ENCODE results near the gene POLE3.

Gene POLE3

GRCh38 chr9:113410207-113410864 is at the start of gene POLE3, which contains the start of gene C9orf43:
Gene POLE3, minus strand, starts transcription at chr9:113410675. Its CDS starts 382 bp downstream, at chr9:113410293.
Gene C9orf43, plus strand, starts transcription at chr9:113410747. Its CDS starts 2,747 bp downstream, at chr9:113413494.
- H3K36me3 ChIP-seq (ENCODE audit: control insufficient read depth, insufficient read depth, low read length), result peaks cover 9% of the 10 kb centered on the region
- TF ChIP-seq CTCF (IDR thresholded peaks at IDR 0.05; ENCODE audit: insufficient read depth, low read length, poor library complexity, severe bottlenecking), result no peak
- H3K27me3 ChIP-seq (replicated peaks; ENCODE audit: control insufficient read depth, insufficient read depth, low read length), result no peaks in the 10 kb centered on the region
- DNase-seq (ENCODE audit: extremely low read depth, insufficient read length), result peak; percentile 99
- H3K4me3 ChIP-seq (replicated peaks; ENCODE audit: low read depth, low read length), result peak within 1 kb of the TSS; percentile 91

GRCh38 chr9:113456235-113456634 is 45.8 kb upstream of the POLE3 start:
- no peak for DNase-seq (ENCODE audit: extremely low read depth, insufficient read length)
- Histone ChIP-seq H3K4me3 (replicated peaks; ENCODE audit: low read depth, low read length) (no peak overlapping the region), H3K27me3 (replicated peaks; ENCODE audit: control insufficient read depth, insufficient read depth, low read length) (no peaks in the 10 kb centered on the region), H3K36me3 (ENCODE audit: control insufficient read depth, insufficient read depth, low read length) (no peaks in the 10 kb centered on the region)
- no peak for TF ChIP-seq CTCF (IDR thresholded peaks at IDR 0.05; ENCODE audit: insufficient read depth, low read length, poor library complexity, severe bottlenecking)

- Histone ChIP-seq H3K36me3 (ENCODE audit: control insufficient read depth, insufficient read depth, low read length) (no peaks in the 10 kb centered on the region), H3K27me3 (replicated peaks; ENCODE audit: control insufficient read depth, insufficient read depth, low read length) (no peaks in the 10 kb centered on the region), H3K4me3 (replicated peaks; ENCODE audit: low read depth, low read length) (no peak overlapping the region)
- peak; percentile 20 for DNase-seq (ENCODE audit: extremely low read depth, insufficient read length)
- TF ChIP-seq CTCF (IDR thresholded peaks at IDR 0.05; ENCODE audit: insufficient read depth, low read length, poor library complexity, severe bottlenecking), result no peak
Measured at GRCh38 chr9:113454914-113455761, 44.7 kb upstream of the POLE3 start.

- Histone ChIP-seq H3K4me3 (replicated peaks; ENCODE audit: low read depth, low read length) (no peak overlapping the region), H3K27me3 (replicated peaks; ENCODE audit: control insufficient read depth, insufficient read depth, low read length) (no peaks in the 10 kb centered on the region), H3K36me3 (ENCODE audit: control insufficient read depth, insufficient read depth, low read length) (no peaks in the 10 kb centered on the region)
- no peak for TF ChIP-seq CTCF (IDR thresholded peaks at IDR 0.05; ENCODE audit: insufficient read depth, low read length, poor library complexity, severe bottlenecking)
- no peak for DNase-seq (ENCODE audit: extremely low read depth, insufficient read length)
Measured at GRCh38 chr9:113452113-113452605, 41.7 kb upstream of the POLE3 start.

GRCh38 chr9:113449376-113449775 is 38.9 kb upstream of the POLE3 start:
- Histone ChIP-seq H3K27me3 (replicated peaks; ENCODE audit: control insufficient read depth, insufficient read depth, low read length) (no peaks in the 10 kb centered on the region), H3K36me3 (ENCODE audit: control insufficient read depth, insufficient read depth, low read length) (no peaks in the 10 kb centered on the region), H3K4me3 (replicated peaks; ENCODE audit: low read depth, low read length) (no peak overlapping the region)
- TF ChIP-seq CTCF (IDR thresholded peaks at IDR 0.05; ENCODE audit: insufficient read depth, low read length, poor library complexity, severe bottlenecking), result no peak
- DNase-seq (ENCODE audit: extremely low read depth, insufficient read length), result no peak

Data from GM06990 (cell line).